Hepatocyte (in vitro differentiated cells): ENCODE results near the gene MICB.

Source experiments
- CTCF ChIP-seq: fragments of 200-600 bp; sonication (generic); IDR thresholded peaks from 2 replicates; pipeline ENCODE4 v1.5.1; 2016; ENCODE audit warnings: antibody characterized with exemption, mild to moderate bottlenecking; ENCODE audit not compliant: poor library complexity
- EZH2 ChIP-seq: fragments of 200-600 bp; sonication (generic); IDR thresholded peaks from 2 replicates; pipeline ENCODE4 v1.6.1; 2016; ENCODE audit warnings: antibody characterized with exemption, mild to moderate bottlenecking, borderline replicate concordance

GRCh38 chr6:31485055-31485454 lies 12.9 kb upstream of the MICB start:
- TF ChIP-seq EZH2 = no peak
- TF ChIP-seq CTCF = no peak
